Measurements from ENCODE around the gene CTSH.

CTSH gene, protein sequence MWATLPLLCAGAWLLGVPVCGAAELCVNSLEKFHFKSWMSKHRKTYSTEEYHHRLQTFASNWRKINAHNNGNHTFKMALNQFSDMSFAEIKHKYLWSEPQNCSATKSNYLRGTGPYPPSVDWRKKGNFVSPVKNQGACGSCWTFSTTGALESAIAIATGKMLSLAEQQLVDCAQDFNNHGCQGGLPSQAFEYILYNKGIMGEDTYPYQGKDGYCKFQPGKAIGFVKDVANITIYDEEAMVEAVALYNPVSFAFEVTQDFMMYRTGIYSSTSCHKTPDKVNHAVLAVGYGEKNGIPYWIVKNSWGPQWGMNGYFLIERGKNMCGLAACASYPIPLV

DNA sequence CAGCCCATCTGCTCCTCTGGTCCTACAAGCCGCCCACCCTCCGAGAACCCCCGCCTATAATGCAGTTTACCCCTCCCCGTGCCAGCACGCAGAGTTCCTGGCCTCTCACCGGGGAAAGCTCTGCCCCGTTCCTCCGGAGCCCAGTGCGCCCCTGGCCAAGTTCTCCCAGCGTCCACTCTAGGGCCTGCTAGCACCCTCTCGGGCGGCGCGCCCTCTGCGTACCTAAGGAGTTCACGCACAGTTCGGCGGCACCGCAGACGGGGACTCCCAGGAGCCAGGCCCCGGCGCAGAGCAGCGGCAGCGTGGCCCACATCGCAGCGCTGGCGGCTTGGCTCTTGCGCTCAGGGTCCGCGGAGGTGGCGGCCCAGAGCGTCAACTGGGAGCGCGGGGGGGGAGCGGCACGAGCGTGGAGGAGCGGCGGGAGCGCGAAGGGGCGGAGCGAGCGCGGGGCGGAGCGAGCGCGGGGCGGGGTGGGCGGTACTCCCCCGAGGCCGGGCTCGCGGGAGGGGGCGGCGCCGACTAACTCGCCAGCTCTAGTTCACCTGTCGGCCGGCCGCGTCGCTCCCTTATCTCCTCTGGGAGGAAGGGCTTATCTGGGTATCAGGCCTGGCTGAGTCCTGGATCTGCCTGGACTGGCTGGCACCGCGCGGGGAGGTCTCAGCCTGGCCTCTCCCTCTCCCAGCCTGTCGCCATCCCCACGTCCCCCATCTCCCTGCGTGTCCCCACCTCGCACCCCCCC, at the start of gene CTSH:
Gene CTSH, minus strand, starts transcription at position 378 of the 739 bp plus-strand sequence. Its CDS starts 65 bp downstream, at position 313.
- DNase-seq (ENCODE audit: low read depth, low spot score) = no peak
- H3K27ac ChIP-seq = no peak within 1 kb of the TSS
- peak within 1 kb of the TSS; percentile 73 for H3K4me3 ChIP-seq

DNA sequence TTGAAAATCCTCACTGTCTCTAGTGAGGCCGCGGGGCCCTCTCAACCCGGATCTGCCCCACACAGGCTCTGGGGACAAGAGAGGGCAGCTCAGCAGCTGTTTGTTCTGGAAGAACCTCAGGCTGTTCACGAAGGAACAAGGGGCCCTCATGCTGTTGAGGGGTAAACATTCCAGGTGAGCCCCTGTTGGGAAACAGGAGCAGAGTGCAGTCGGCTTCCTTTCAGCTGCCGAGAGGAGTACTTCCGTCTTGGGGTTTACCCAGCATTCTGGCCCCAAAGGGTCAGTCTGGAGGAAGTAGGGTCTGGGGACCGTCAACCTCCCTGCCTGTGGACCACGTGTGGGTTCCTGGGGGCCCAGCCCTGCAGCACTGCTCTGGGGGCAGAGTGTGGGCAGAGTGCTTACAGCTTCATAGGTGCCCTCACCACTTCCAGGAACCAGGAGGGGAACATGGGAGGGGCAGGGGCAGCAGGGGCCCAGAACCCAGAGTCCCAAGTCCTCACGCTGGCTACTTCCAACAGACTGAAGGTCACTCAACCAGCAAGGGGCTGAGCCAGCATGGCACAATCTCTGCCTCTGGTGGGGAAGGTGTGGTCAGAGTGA, 49.2 kb upstream of the CTSH start:
- no peak for DNase-seq (ENCODE audit: low read depth, low spot score)
- H3K36me3 ChIP-seq (ENCODE audit: insufficient read depth, low read length) = no peaks in the 10 kb centered on the region
- no peak overlapping the region for H3K4me3 ChIP-seq
- no peaks in the 10 kb centered on the region for H3K9me3 ChIP-seq (ENCODE audit: low read depth, low read length)
- no peak overlapping the region for H3K27ac ChIP-seq
- H3K9ac ChIP-seq (ENCODE audit: insufficient read length) = no peak overlapping the region
- TF ChIP-seq EZH2 (IDR thresholded peaks at IDR 0.05) (no peak), POLR2AphosphoS5 (IDR thresholded peaks at IDR 0.05; ENCODE audit: borderline replicate concordance, low read depth, low read length) (no peak), FOXP2 (optimal IDR thresholded peaks at IDR 0.05; ENCODE audit: control extremely low read depth, extremely low read length, insufficient read depth) (no peak)

More for the DNA sequence above, at the start of gene CTSH:
- Histone ChIP-seq H3K9ac (ENCODE audit: insufficient read length) (no peak within 1 kb of the TSS), H3K9me3 (ENCODE audit: low read depth, low read length) (no peaks in the 10 kb centered on the region), H3K36me3 (ENCODE audit: insufficient read depth, low read length) (no peaks in the 10 kb centered on the region)
- TF ChIP-seq POLR2AphosphoS5 (IDR thresholded peaks at IDR 0.05; ENCODE audit: borderline replicate concordance, low read depth, low read length) (no peak), EZH2 (IDR thresholded peaks at IDR 0.05) (no peak), FOXP2 (optimal IDR thresholded peaks at IDR 0.05; ENCODE audit: control extremely low read depth, extremely low read length, insufficient read depth) (no peak)

DNA sequence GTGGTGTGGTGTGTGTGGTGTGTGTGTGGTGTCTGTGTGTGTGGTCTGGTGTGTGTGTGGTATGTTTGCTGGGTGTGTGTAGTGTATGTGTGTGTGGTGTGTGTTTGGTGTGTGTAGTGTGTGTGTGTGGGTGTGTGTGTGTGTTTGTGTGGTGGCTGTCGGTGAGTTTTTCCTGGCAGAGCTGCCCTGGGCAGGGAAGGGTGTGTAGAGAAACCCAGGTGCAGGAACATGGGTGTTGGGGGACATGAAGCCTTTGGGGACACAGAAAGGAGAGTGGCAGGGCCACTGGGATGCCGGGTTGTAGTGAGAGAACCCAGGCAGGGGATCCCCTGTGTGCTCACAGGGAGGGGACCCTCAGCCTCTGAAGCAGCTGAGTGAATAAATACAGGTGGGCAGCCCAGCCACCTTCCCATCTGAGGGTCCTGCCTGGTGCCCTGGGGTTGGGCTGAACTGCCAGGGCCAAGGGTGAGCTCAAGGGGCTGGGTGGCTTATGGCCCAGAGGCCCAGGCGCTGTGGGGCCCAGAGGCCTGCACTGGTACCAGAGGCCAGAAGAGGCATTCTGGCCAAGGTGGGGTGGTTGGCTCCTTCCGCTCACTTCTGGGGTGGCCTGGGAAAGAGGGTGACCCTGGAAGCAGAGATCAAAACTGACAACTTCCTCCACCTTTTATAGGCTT, 48.5 kb upstream of the CTSH start:
- Histone ChIP-seq H3K9ac (ENCODE audit: insufficient read length) (no peak overlapping the region), H3K9me3 (ENCODE audit: low read depth, low read length) (no peaks in the 10 kb centered on the region), H3K27ac (no peak overlapping the region), H3K4me3 (no peak overlapping the region), H3K36me3 (ENCODE audit: insufficient read depth, low read length) (no peaks in the 10 kb centered on the region)
- TF ChIP-seq FOXP2 (optimal IDR thresholded peaks at IDR 0.05; ENCODE audit: control extremely low read depth, extremely low read length, insufficient read depth) (no peak), EZH2 (IDR thresholded peaks at IDR 0.05) (no peak), POLR2AphosphoS5 (IDR thresholded peaks at IDR 0.05; ENCODE audit: borderline replicate concordance, low read depth, low read length) (no peak)
- no peak for DNase-seq (ENCODE audit: low read depth, low spot score)

DNA sequence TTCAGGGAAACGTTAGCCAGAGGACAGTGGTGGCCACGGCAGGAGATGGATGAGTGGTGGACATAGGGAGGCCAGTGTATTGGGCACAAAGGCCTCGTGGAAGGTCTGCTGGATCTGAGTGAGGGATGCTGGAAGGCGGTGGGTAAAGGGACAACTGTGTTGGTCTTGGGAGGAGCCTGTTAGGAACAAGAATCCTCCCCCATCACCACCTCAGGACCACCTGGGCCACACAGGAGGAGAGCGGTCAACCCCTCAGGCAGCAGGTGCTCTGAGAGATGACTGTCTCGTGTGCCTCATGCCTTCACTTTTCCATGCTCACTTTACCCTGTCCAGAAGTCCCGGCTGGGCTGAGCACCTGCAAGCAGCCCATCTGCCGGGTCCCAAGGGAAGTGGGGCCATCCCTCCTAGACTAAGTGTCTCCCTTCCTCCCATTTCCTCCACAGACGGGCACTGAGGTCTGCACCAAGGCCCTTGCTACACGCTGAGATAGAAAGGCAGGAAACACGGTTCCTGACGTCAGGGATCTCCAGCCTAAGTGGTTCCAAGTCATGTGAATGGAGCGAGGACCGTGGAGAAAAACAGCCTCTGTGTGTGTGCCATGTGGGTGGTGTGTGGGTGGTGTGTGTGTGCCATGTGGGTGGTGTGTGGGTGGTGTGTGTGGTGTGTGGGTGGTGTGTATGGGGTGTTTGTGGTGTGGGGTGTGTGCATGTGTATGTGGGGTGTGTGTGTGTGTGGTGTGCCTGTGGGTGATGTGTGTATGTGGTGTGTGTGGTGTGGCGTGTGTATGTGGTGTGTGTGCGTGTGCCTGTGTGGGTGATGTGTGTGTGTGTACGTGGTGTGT, 47.8 kb upstream of the CTSH start:
- Histone ChIP-seq H3K36me3 (ENCODE audit: insufficient read depth, low read length) (no peaks in the 10 kb centered on the region), H3K27ac (no peak overlapping the region), H3K9ac (ENCODE audit: insufficient read length) (no peak overlapping the region), H3K4me3 (no peak overlapping the region), H3K9me3 (ENCODE audit: low read depth, low read length) (no peaks in the 10 kb centered on the region)
- TF ChIP-seq POLR2AphosphoS5 (IDR thresholded peaks at IDR 0.05; ENCODE audit: borderline replicate concordance, low read depth, low read length) (no peak), FOXP2 (optimal IDR thresholded peaks at IDR 0.05; ENCODE audit: control extremely low read depth, extremely low read length, insufficient read depth) (no peak), EZH2 (IDR thresholded peaks at IDR 0.05) (no peak)
- no peak for DNase-seq (ENCODE audit: low read depth, low spot score)

DNA sequence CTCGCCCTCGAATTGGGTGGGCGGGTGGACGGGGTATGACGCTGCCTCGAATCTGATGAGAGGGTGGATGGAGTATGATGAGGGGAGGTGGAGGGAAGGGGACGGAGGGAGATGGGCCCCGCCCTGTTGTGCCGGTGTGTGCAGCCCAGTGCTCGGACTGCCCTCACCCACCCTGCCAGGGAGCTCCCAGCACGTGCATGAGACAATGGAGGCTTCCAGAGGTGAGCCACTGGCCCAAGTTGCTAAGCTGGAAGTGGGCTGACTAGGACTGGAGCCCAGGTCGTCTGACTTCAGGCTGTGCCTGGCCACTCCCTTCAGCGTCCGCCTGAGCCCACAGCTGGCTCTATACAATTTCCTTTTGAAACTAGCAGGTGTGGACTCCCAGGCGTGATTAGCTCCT, 47.0 kb upstream of the CTSH start:
- no peak for DNase-seq (ENCODE audit: low read depth, low spot score)
- Histone ChIP-seq H3K27ac (no peak overlapping the region), H3K36me3 (ENCODE audit: insufficient read depth, low read length) (no peaks in the 10 kb centered on the region), H3K4me3 (no peak overlapping the region), H3K9ac (ENCODE audit: insufficient read length) (no peak overlapping the region), H3K9me3 (ENCODE audit: low read depth, low read length) (no peaks in the 10 kb centered on the region)
- TF ChIP-seq EZH2 (IDR thresholded peaks at IDR 0.05) (no peak), POLR2AphosphoS5 (IDR thresholded peaks at IDR 0.05; ENCODE audit: borderline replicate concordance, low read depth, low read length) (no peak), FOXP2 (optimal IDR thresholded peaks at IDR 0.05; ENCODE audit: control extremely low read depth, extremely low read length, insufficient read depth) (no peak)

DNA sequence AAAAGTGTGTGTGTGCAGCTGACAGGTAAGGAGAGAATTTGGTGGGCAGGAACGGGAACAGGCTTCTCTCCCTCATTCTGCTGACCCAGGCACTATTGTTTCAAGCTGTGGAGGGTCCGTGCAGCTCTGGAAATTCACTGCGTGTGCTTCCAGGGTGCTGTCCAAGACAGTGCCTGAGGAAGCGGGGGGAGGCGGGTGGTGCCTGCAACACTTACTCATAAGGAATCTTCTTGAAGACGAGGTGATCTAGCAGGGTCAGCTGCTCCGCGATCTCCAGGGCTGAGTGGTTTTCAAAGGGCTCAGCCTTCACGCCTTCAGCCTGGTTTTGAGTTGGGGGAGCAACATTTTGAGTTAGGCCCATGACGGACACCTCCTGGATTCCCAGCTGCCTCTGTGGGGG, 46.6 kb upstream of the CTSH start:
- Histone ChIP-seq H3K36me3 (ENCODE audit: insufficient read depth, low read length) (no peaks in the 10 kb centered on the region), H3K27ac (no peak overlapping the region), H3K9ac (ENCODE audit: insufficient read length) (no peak overlapping the region), H3K4me3 (no peak overlapping the region), H3K9me3 (ENCODE audit: low read depth, low read length) (no peaks in the 10 kb centered on the region)
- no peak for TF ChIP-seq EZH2 (IDR thresholded peaks at IDR 0.05)
- TF ChIP-seq FOXP2 (optimal IDR thresholded peaks at IDR 0.05; ENCODE audit: control extremely low read depth, extremely low read length, insufficient read depth) = no peak
- TF ChIP-seq POLR2AphosphoS5 (IDR thresholded peaks at IDR 0.05; ENCODE audit: borderline replicate concordance, low read depth, low read length) = no peak
- no peak for DNase-seq (ENCODE audit: low read depth, low spot score)

DNA sequence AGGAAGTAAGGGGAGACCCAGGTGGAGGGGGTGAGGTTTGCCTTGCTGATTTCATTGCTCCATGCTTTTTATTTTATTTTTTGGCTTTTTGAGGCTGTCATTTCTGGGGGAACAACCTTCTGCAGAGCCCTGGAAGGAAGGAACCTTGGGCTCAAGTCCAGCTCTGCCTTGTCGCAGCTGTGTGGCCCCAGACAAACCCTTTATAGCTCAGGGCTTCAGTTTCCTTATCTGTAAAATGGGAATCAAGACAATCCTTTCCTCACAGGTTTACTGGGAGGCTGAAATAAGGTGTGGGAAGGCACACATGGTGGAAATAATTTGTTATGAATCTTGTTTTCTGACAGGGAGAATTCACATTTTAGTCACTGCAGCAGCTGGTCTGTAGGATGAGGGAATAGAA, 45.4 kb upstream of the CTSH start:
- Histone ChIP-seq H3K27ac (no peak overlapping the region), H3K36me3 (ENCODE audit: insufficient read depth, low read length) (no peaks in the 10 kb centered on the region), H3K9me3 (ENCODE audit: low read depth, low read length) (no peaks in the 10 kb centered on the region), H3K4me3 (no peak overlapping the region), H3K9ac (ENCODE audit: insufficient read length) (no peak overlapping the region)
- no peak for DNase-seq (ENCODE audit: low read depth, low spot score)
- no peak for TF ChIP-seq EZH2 (IDR thresholded peaks at IDR 0.05)
- TF ChIP-seq FOXP2 (optimal IDR thresholded peaks at IDR 0.05; ENCODE audit: control extremely low read depth, extremely low read length, insufficient read depth) = no peak
- TF ChIP-seq POLR2AphosphoS5 (IDR thresholded peaks at IDR 0.05; ENCODE audit: borderline replicate concordance, low read depth, low read length) = no peak

All from SK-N-MC (cell line).